Natural killer cell (primary cell): ENCODE data around the gene CHST8. TPM values are rescaled to one million over a fixed set of nuclear protein-coding genes. Genes with fewer than 3 reads are reported as not detected.

Source experiments
- ATAC-seq, 3 donors: fragments of 150-1000 bp in 2 of 3; fragments of 200-7000 bp in 1 of 3; cut with Tn5 transposase; 1 replicate in 1 of 3; 2 replicates in 2 of 3; pipeline ENCODE4 v1.10.0; 2021; ENCODE audit warnings: mild to moderate bottlenecking in 2 of 3, moderate library complexity in 2 of 3
- DNase-seq, 2 donors: peaks; one replicate each; pipeline versions ENCODE4 v3.0.0 to v3.0.0-alpha.2; 2013 to 2021; ENCODE audit warnings: mixed read lengths in 1 of 2
- H3K27ac ChIP-seq: one replicate; pipeline ENCODE4 v1.5.1; 2013; ENCODE audit warnings: mild to moderate bottlenecking, low read length
- H3K27me3 ChIP-seq: one replicate; pipeline ENCODE4 v1.6.1; 2013; ENCODE audit warnings: low read length; ENCODE audit not compliant: control insufficient read depth, insufficient read depth
- H3K36me3 ChIP-seq: one replicate; pipeline ENCODE4 v1.6.1; 2013; ENCODE audit warnings: low read length; ENCODE audit not compliant: control insufficient read depth, insufficient read depth
- H3K4me1 ChIP-seq: one replicate; pipeline ENCODE4 v1.6.1; 2013; ENCODE audit warnings: low read length; ENCODE audit not compliant: control insufficient read depth, insufficient read depth
- H3K4me3 ChIP-seq: one replicate; pipeline ENCODE4 v1.5.1; 2013; ENCODE audit warnings: low read length
- H3K9me3 ChIP-seq: one replicate; pipeline ENCODE4 v1.6.1; 2013; ENCODE audit warnings: low read length; ENCODE audit not compliant: control insufficient read depth, insufficient read depth
- H3K27ac Mint-ChIP-seq, 2 donors: one replicate each; pipeline ENCODE4 v1.8.0; 2022; ENCODE audit warnings: mild to moderate bottlenecking in 2 of 2, mixed read lengths in 2 of 2, moderate library complexity in 1 of 2
- H3K27me3 Mint-ChIP-seq, 2 donors: one replicate each; pipeline ENCODE4 v1.8.0; 2022; ENCODE audit warnings: low read depth in 2 of 2, mixed read lengths in 2 of 2
- H3K36me3 Mint-ChIP-seq: one replicate; pipeline ENCODE4 v1.8.0; 2022; ENCODE audit warnings: mixed read lengths
- H3K4me1 Mint-ChIP-seq, 2 donors: one replicate each; pipeline ENCODE4 v1.8.0; 2022; ENCODE audit warnings: mixed read lengths in 2 of 2
- H3K4me3 Mint-ChIP-seq: one replicate; pipeline ENCODE4 v1.8.0; 2022; ENCODE audit warnings: mild to moderate bottlenecking, moderate library complexity, mixed read lengths
- H3K9me3 Mint-ChIP-seq, 2 donors: one replicate each; pipeline ENCODE4 v1.8.0; 2022; ENCODE audit warnings: mixed read lengths in 2 of 2
- CTCF ChIP-seq: fragments of 200-600 bp; IDR thresholded peaks from one replicate; pipeline ENCODE4 v1.8.0; 2022; ENCODE audit warnings: antibody characterized with exemption
- WGBS: methylation state at CpG from one replicate; pipeline ENCODE4 v1.1.7; 2013; ENCODE audit warnings: missing lambda C conversion rate; ENCODE audit not compliant: insufficient coverage; 5-methylcytosine and 5-hydroxymethylcytosine counted together
- intact Hi-C: fragments of 100-400 bp; cut with micrococcal nuclease; formaldehyde crosslinking; loops from one replicate; pipeline ENCODE4 v1.14.2; 2022
- total RNA-seq, 4 donors: library from RNA; stranded (reverse); fragments of 120-200 nt in 1 of 4; gene quantifications; one replicate each; pipeline versions ENCODE4 v1.2.3 to v1.2.4, GENCODE V29; 2013 to 2022

Gene CHST8
- total RNA-seq, 3 donors from 2014 or later (not counting 1 experiment from before 2014, with no cell fraction given): not detected

GRCh38 chr19:33755099-33756035, 133.6 kb downstream of the CHST8 start:
- no peak for TF ChIP-seq CTCF

GRCh38 chr19:33756177-33756576, 134.4 kb downstream of the CHST8 start:
- H3K27ac ChIP-seq: no peak overlapping the region
- no peaks in the 10 kb centered on the region for H3K9me3 ChIP-seq
- intact Hi-C loops: no loop called here
- no peaks in the 10 kb centered on the region for H3K36me3 ChIP-seq
- H3K27me3 ChIP-seq: no peaks in the 10 kb centered on the region
- TF ChIP-seq CTCF: no peak
- Mint-ChIP-seq H3K4me1 (no peaks in the 10 kb centered on the region), H3K36me3 (no peaks in the 10 kb centered on the region), H3K4me3 (no peak overlapping the region), H3K9me3 (no peaks in the 10 kb centered on the region), H3K27me3 (peaks cover 0 to under 1% of the 10 kb centered on the region in 2 donors), H3K27ac (no peak overlapping the region)
- no peak for DNase-seq
- no peaks in the 10 kb centered on the region for H3K4me1 ChIP-seq
- no peak overlapping the region for H3K4me3 ChIP-seq
- no peak for ATAC-seq
- WGBS: 88% methylated on average over 11 of the region's 11 CpGs

More at GRCh38 chr19:33755099-33756035, 133.6 kb downstream of the CHST8 start:
- ATAC-seq: no peak
- WGBS: 77% methylated on average over 26 of the region's 26 CpGs
- no peak for DNase-seq
- Mint-ChIP-seq H3K4me3 (no peak overlapping the region), H3K4me1 (no peaks in the 10 kb centered on the region), H3K27ac (no peak overlapping the region), H3K9me3 (no peaks in the 10 kb centered on the region), H3K36me3 (no peaks in the 10 kb centered on the region), H3K27me3 (no peaks in the 10 kb centered on the region)
- Histone ChIP-seq H3K4me1 (no peaks in the 10 kb centered on the region), H3K36me3 (no peaks in the 10 kb centered on the region), H3K9me3 (no peaks in the 10 kb centered on the region), H3K4me3 (no peak overlapping the region), H3K27me3 (no peaks in the 10 kb centered on the region), H3K27ac (no peak overlapping the region)
- intact Hi-C loops: no loop called here

- ATAC-seq: no peak
- Mint-ChIP-seq H3K9me3 (no peaks in the 10 kb centered on the region), H3K27me3 (peaks cover 0 to 2% of the 10 kb centered on the region in 2 donors), H3K4me3 (no peak overlapping the region), H3K27ac (no peak overlapping the region), H3K4me1 (no peaks in the 10 kb centered on the region), H3K36me3 (no peaks in the 10 kb centered on the region)
- no peaks in the 10 kb centered on the region for H3K36me3 ChIP-seq
- no peak for TF ChIP-seq CTCF
- H3K9me3 ChIP-seq: no peaks in the 10 kb centered on the region
- no peaks in the 10 kb centered on the region for H3K27me3 ChIP-seq
- no peaks in the 10 kb centered on the region for H3K4me1 ChIP-seq
- no peak overlapping the region for H3K4me3 ChIP-seq
- WGBS: 34% methylated on average over 12 of the region's 12 CpGs
- intact Hi-C loops: no loop called here
- H3K27ac ChIP-seq: no peak overlapping the region
- DNase-seq: no peak
Observed at GRCh38 chr19:33758541-33759013, 136.8 kb downstream of the CHST8 start.
